GM18519 (cell line): ENCODE measurements around the gene APEX1.
A peak's percentile ranks its signal among the peaks of the same experiment; 100 is the strongest.

Source experiments
- ATAC-seq: cut with Tn5 transposase; IDR thresholded peaks from one replicate; pipeline ENCODE4 v1.9.1; 2021; ENCODE audit warnings: mild to moderate bottlenecking, moderate library complexity; ENCODE audit not compliant: unreplicated experiment, low FRiP score

Gene APEX1

GRCh38 chr14:20454516-20455354, at the start of gene APEX1, which contains the start of gene OSGEP:
Gene APEX1, plus strand, starts transcription at chr14:20455226. Its CDS starts 420 bp downstream, at chr14:20455646.
Gene OSGEP, minus strand, starts transcription at chr14:20454812. Its CDS starts 129 bp downstream, at chr14:20454683.
- peak; percentile 78 for ATAC-seq

- ATAC-seq: no peak
Observed at GRCh38 chr14:20409226-20409625, 45.8 kb upstream of the APEX1 start.

- peak; percentile 58 for ATAC-seq
Observed at GRCh38 chr14:20412411-20412810, 42.6 kb upstream of the APEX1 start.

GRCh38 chr14:20412876-20413743, 41.9 kb upstream of the APEX1 start, which contains the start of gene TEP1:
Gene TEP1, minus strand, starts transcription at chr14:20413501. Its CDS starts 5,062 bp downstream, at chr14:20408439.
- ATAC-seq: peak; percentile 38

- no peak for ATAC-seq
Observed at GRCh38 chr14:20413744-20414082, 41.3 kb upstream of the APEX1 start.

GRCh38 chr14:20415782-20416206, 39.2 kb upstream of the APEX1 start:
- no peak for ATAC-seq

GRCh38 chr14:20416223-20416622, 38.8 kb upstream of the APEX1 start:
- no peak for ATAC-seq

- no peak for ATAC-seq
Observed at GRCh38 chr14:20417250-20418186, 37.5 kb upstream of the APEX1 start.

- ATAC-seq: no peak
Observed at GRCh38 chr14:20418501-20418909, 36.5 kb upstream of the APEX1 start.

- ATAC-seq: no peak
Observed at GRCh38 chr14:20419419-20419818, 35.6 kb upstream of the APEX1 start.

GRCh38 chr14:20421267-20421666, 33.8 kb upstream of the APEX1 start:
- ATAC-seq: no peak

- ATAC-seq: no peak
Observed at GRCh38 chr14:20422886-20423285, 32.1 kb upstream of the APEX1 start.

GRCh38 chr14:20424851-20425250, 30.2 kb upstream of the APEX1 start:
- no peak for ATAC-seq

- ATAC-seq: peak; percentile 51
Observed at GRCh38 chr14:20427231-20428009, 27.6 kb upstream of the APEX1 start.

- peak; percentile 26 for ATAC-seq
Observed at GRCh38 chr14:20428010-20428365, 27.0 kb upstream of the APEX1 start.

- no peak for ATAC-seq
Observed at GRCh38 chr14:20428802-20429201, 26.2 kb upstream of the APEX1 start.

- ATAC-seq: no peak
Observed at GRCh38 chr14:20429801-20430669, 25.0 kb upstream of the APEX1 start.
